Stomach smooth muscle (tissue), 2 donors: Measurements from ENCODE around the gene PGP.

Source experiments
- H3K27ac ChIP-seq: one replicate; pipeline ENCODE4 v1.7.0; 2013; ENCODE audit warnings: mild to moderate bottlenecking, low read length, inconsistent platforms
- H3K27me3 ChIP-seq, 2 donors: one replicate each; pipeline ENCODE4 v1.7.0; 2013; ENCODE audit warnings: low read length in 2 of 2; ENCODE audit not compliant: insufficient read depth in 2 of 2, control insufficient read depth in 1 of 2
- H3K36me3 ChIP-seq, 2 donors: one replicate each; pipeline ENCODE4 v1.7.0; 2013; ENCODE audit warnings: low read length in 2 of 2; ENCODE audit not compliant: control insufficient read depth in 2 of 2, insufficient read depth in 2 of 2
- H3K4me1 ChIP-seq: one replicate; pipeline ENCODE4 v1.7.0; 2013; ENCODE audit warnings: low read length; ENCODE audit not compliant: control insufficient read depth, insufficient read depth
- H3K4me3 ChIP-seq, 2 donors: one replicate each; pipeline ENCODE4 v1.7.0; 2013; ENCODE audit warnings: low read length in 2 of 2
- H3K9ac ChIP-seq, 2 donors: one replicate each; pipeline ENCODE4 v1.7.0; 2013; ENCODE audit warnings: low read length in 2 of 2, mild to moderate bottlenecking in 1 of 2
- H3K9me3 ChIP-seq, 2 donors: one replicate each; pipeline ENCODE4 v1.7.0; 2013; ENCODE audit warnings: low read length in 2 of 2; ENCODE audit not compliant: control insufficient read depth in 2 of 2
- donor health status: healthy.
- donor health status: Pancreatic carcinoma.

The PGP gene

GRCh38 chr16:2231016-2231931, 16.6 kb upstream of the PGP start:
- H3K27me3 ChIP-seq, result peaks cover 15% of the 10 kb centered on the region in 2 donors
- H3K36me3 ChIP-seq, result peaks cover 57 to 58% of the 10 kb centered on the region in 2 donors
- no peaks in the 10 kb centered on the region for H3K9me3 ChIP-seq
- H3K9ac ChIP-seq, result no peak overlapping the region
- H3K4me1 ChIP-seq, result peaks cover 6% of the 10 kb centered on the region
- H3K27ac ChIP-seq, result no peak overlapping the region
- no peak overlapping the region for H3K4me3 ChIP-seq

DNA sequence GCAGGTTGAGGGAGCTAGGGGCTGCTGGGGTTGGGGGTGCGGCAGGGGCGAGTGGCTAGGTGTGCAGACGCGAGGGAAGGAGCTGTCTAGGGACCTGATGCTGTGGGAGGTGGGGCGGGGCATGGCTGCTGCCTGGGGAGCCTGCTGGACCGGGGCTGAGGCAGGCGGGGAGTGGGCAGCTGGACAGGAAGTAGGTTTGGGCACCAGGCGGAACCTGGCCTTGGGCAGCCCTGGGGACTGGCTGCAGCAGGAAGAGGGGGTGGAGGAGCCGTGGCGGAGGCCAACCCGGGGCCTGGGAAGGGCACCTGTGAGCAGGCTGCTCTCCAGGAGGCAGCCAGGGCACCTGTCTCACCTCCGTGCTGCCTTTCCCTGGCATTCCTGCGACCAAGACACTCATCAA, 15.7 kb upstream of the PGP start:
- H3K27ac ChIP-seq, result no peak overlapping the region
- no peak overlapping the region for H3K4me3 ChIP-seq
- H3K36me3 ChIP-seq, result peaks cover 54 to 55% of the 10 kb centered on the region in 2 donors
- no peaks in the 10 kb centered on the region for H3K9me3 ChIP-seq
- peaks cover 7% of the 10 kb centered on the region for H3K4me1 ChIP-seq
- H3K27me3 ChIP-seq, result peaks cover 6 to 10% of the 10 kb centered on the region in 2 donors
- no peak overlapping the region for H3K9ac ChIP-seq

DNA sequence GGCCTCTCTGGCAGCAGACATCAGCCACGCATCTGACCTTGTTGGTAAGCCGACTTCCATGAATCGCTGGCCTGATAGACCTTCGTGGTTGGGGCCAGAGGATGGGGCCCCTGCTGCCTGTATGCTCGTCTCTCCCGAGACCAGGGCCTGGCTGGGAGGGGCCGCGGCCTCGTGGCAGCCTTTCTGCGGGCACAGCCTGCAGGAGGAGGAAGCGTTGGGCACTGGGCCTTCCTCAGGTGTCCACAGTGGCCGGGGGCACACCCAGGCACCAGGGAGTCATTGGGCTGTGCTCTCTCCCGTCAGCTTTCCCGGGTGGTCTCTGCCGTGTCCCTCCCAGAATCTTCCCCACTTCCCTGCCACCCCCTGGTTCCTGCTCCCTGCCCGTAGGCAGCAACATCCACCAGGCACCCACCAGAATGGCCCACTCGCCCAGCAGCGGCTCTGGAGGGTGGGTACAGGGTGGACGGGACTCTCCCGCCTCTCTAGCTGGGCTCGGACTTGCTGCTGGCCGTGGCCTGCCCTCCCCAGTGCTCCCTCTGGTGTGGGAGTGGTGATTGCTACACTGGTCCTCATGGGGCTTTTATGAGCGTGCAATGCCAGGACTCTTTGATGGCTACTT, 15.1 kb upstream of the PGP start:
- Histone ChIP-seq H3K27me3 (peaks cover 0 to 8% of the 10 kb centered on the region in 2 donors), H3K9me3 (no peaks in the 10 kb centered on the region), H3K27ac (no peak overlapping the region), H3K9ac (no peak overlapping the region), H3K4me1 (peaks cover 14% of the 10 kb centered on the region), H3K4me3 (no peak overlapping the region), H3K36me3 (peaks cover 48 to 49% of the 10 kb centered on the region in 2 donors)

GRCh38 chr16:2229091-2229490, 14.5 kb upstream of the PGP start:
- Histone ChIP-seq H3K27me3 (peaks cover 0 to 8% of the 10 kb centered on the region in 2 donors), H3K27ac (no peak overlapping the region), H3K9me3 (no peaks in the 10 kb centered on the region), H3K4me3 (no peak overlapping the region), H3K36me3 (peaks cover 43 to 45% of the 10 kb centered on the region in 2 donors), H3K9ac (no peak overlapping the region), H3K4me1 (peaks cover 20% of the 10 kb centered on the region)

- peaks cover 0 to 6% of the 10 kb centered on the region in 2 donors for H3K27me3 ChIP-seq
- H3K27ac ChIP-seq, result no peak overlapping the region
- no peak overlapping the region for H3K9ac ChIP-seq
- peaks cover 38 to 39% of the 10 kb centered on the region in 2 donors for H3K36me3 ChIP-seq
- peaks cover 23% of the 10 kb centered on the region for H3K4me1 ChIP-seq
- H3K9me3 ChIP-seq, result no peaks in the 10 kb centered on the region
- no peak overlapping the region for H3K4me3 ChIP-seq
Measured at GRCh38 chr16:2228161-2228824, 13.7 kb upstream of the PGP start.

DNA sequence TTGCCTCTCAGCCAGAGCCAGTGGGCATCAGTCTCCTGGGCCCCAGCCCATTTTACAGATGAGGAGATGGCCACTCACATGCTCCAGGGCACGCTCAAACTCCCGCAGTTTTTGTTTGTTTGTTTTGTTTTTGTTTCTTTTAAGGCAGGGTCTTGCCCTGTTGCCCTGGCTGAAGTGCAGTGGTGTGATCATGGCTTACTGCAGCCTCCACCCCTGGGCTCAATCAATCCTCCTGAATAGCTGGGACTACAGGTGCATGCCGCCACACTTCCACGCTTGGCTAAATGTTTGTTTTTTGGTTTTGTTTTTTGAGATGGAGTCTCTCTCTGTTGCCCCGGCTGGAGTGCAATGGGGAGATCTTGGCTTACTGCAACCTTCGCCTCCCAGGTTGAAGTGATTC, 12.3 kb upstream of the PGP start:
- Histone ChIP-seq H3K27ac (no peak overlapping the region), H3K9me3 (no peaks in the 10 kb centered on the region), H3K4me1 (peaks cover 25% of the 10 kb centered on the region), H3K27me3 (peaks cover 0 to 2% of the 10 kb centered on the region in 2 donors), H3K9ac (no peak overlapping the region), H3K36me3 (peaks cover 27 to 29% of the 10 kb centered on the region in 2 donors), H3K4me3 (no peak overlapping the region)

- Histone ChIP-seq H3K27me3 (no peaks in the 10 kb centered on the region), H3K36me3 (peaks cover 21 to 23% of the 10 kb centered on the region in 2 donors), H3K4me1 (peaks cover 25% of the 10 kb centered on the region), H3K4me3 (no peak overlapping the region), H3K9ac (no peak overlapping the region), H3K9me3 (no peaks in the 10 kb centered on the region), H3K27ac (no peak overlapping the region)
Measured at GRCh38 chr16:2226245-2226793, 11.7 kb upstream of the PGP start.

- peaks cover 24% of the 10 kb centered on the region for H3K4me1 ChIP-seq
- H3K9ac ChIP-seq, result peak overlapping the region; percentile 83 to 87
- peaks cover 9 to 10% of the 10 kb centered on the region in 2 donors for H3K36me3 ChIP-seq
- no peaks in the 10 kb centered on the region for H3K9me3 ChIP-seq
- H3K27me3 ChIP-seq, result no peaks in the 10 kb centered on the region
- peak overlapping the region; percentile 55 for H3K27ac ChIP-seq
- H3K4me3 ChIP-seq, result peak overlapping the region; percentile 85 to 88
Measured at GRCh38 chr16:2223942-2224486, 9.4 kb upstream of the PGP start.

DNA sequence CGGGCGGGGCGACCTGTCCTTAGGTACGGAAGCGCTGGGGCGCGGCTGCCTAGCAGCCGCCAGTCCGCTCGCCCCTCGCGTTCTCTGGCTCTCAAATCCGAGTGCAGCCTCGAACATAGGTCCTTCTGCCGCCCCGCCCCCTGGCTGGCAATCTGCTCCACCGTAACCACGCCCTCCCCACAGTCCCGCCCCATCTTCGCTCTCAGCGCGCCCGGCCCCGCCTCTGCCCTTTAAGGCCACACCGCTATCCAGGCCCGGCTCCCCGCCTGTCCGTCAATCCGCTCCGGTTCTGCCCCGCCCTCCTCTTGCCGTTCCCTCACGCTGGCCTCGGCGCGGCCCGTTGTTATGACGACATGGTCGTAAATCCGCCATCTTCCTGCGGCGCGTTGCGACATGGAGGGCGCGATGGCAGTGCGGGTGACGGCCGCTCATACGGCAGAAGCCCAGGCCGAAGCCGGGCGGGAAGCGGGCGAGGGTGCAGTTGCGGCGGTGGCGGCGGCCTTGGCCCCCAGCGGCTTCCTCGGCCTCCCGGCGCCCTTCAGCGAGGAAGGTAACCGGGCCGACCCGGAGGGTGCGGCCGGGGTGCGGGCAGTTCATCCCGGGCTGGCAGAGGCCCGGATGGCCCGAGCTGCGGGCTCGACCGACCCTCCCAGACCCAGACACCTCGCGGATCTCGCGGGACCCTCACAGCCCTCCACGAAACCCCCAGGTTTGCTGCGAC, 8.7 kb upstream of the PGP start, which contains the start of gene E4F1:
Gene E4F1, plus strand, starts transcription at position 371 of the 721 bp plus-strand sequence. Its CDS starts 23 bp downstream, at position 394.
- H3K36me3 ChIP-seq, result peaks cover 4 to 5% of the 10 kb centered on the region in 2 donors
- peak within 1 kb of the TSS; percentile 55 for H3K27ac ChIP-seq
- H3K27me3 ChIP-seq, result no peaks in the 10 kb centered on the region
- H3K4me1 ChIP-seq, result peaks cover 23% of the 10 kb centered on the region
- peak within 1 kb of the TSS; percentile 83 to 87 for H3K9ac ChIP-seq
- H3K4me3 ChIP-seq, result peak within 1 kb of the TSS; percentile 85 to 88
- no peaks in the 10 kb centered on the region for H3K9me3 ChIP-seq
